Thyroid gland (tissue), 4 donors: ENCODE measurements around the gene TSFM. TPM values are rescaled to one million over a fixed set of nuclear protein-coding genes. Genes with fewer than 3 reads are reported as not detected.

Source experiments
- DNase-seq, 2 donors: peaks; one replicate each; pipeline ENCODE4 v3.0.0-alpha.2; 2019
- H3K27ac ChIP-seq, 3 donors: fragments of 200-600 bp; sonication (generic); 1 replicate in 2 of 3; 2 replicates in 1 of 3; pipeline ENCODE4 v1.5.1; 2016 to 2019; ENCODE audit warnings: mild to moderate bottlenecking in 1 of 3, moderate library complexity in 1 of 3
- H3K27me3 ChIP-seq: fragments of 200-600 bp; sonication (generic); one replicate; pipeline ENCODE4 v1.5.1; 2019
- H3K36me3 ChIP-seq, 2 donors: fragments of 200-600 bp; sonication (generic); one replicate each; pipeline ENCODE4 v1.5.1; 2016 to 2019
- H3K4me1 ChIP-seq, 2 donors: fragments of 200-600 bp; sonication (generic); one replicate each; pipeline ENCODE4 v1.5.1; 2017 to 2019
- H3K4me3 ChIP-seq, 3 donors: fragments of 200-600 bp; sonication (generic); replicated peaks in 1 of 3; 1 replicate in 2 of 3; 2 replicates in 1 of 3; pipeline ENCODE4 v1.5.1; 2016; ENCODE audit warnings: mild to moderate bottlenecking in 1 of 3
- H3K9me3 ChIP-seq: fragments of 200-600 bp; sonication (generic); one replicate; pipeline ENCODE4 v1.5.1; 2017
- POLR2A ChIP-seq, 2 donors: fragments of 450-650 bp; IDR thresholded peaks; one replicate each; pipeline ENCODE4 v1.6.1; 2017; ENCODE audit warnings: antibody characterized with exemption in 2 of 2, mild to moderate bottlenecking in 2 of 2, moderate library complexity in 1 of 2
- WGBS, 2 donors: methylation state at CpG; one replicate each; pipeline ENCODE4 v1.1.5; 2017; 5-methylcytosine and 5-hydroxymethylcytosine counted together
- intact Hi-C: fragments of 100-400 bp; cut with DNase I; formaldehyde crosslinking; loops from one replicate; pipeline ENCODE4 v1.15.1; 2023
- total RNA-seq, 4 donors: library from RNA; depleted of rRNA; stranded (reverse); fragments of >200 nt; gene quantifications; one replicate each; pipeline ENCODE4 v1.2.3, GENCODE V29; 2016
- TF ChIP-seq, protein P1 (sequence below), 6 experiments: fragments of 200-600 bp in 3 of 6; fragments of 450-650 bp in 3 of 6; sonication (generic) in 3 of 6; IDR thresholded peaks; one replicate each; pipeline ENCODE4 v1.5.1; 2016 to 2019; ENCODE audit warnings: antibody characterized with exemption in 6 of 6, mild to moderate bottlenecking in 2 of 6, inconsistent platforms in 1 of 6, moderate library complexity in 1 of 6

The TSFM gene
- total RNA-seq, 4 donors from 2014 or later = 19.4 to 32.0 (median 25.5) TPM

DNA sequence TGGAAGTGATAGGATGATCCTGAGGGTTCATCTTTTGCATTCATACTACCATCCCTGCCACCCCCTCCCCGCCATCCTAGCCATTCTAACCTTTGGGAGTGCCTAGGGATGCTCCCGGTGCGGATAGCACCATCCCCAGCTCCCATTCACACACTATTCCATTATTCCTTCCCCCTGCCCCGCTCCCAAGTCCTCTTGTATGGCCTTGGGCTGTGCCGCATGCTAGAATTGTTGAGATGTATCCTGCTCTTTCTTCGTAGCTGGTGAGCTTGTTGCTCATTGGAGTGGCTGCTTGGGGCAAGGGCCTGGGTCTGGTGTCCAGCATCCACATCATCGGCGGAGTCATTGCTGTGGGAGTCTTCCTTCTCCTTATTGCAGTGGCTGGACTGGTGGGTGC is 37.1 kb upstream of the TSFM start:
- WGBS, 2 donors = 39% methylated on average over 8 of the region's 8 CpGs
- peaks cover 0 to 10% of the 10 kb centered on the region in 2 donors for H3K4me1 ChIP-seq
- H3K36me3 ChIP-seq = peaks cover 25 to 27% of the 10 kb centered on the region in 2 donors
- intact Hi-C loops = no loop called here
- TF ChIP-seq, protein P1, sequence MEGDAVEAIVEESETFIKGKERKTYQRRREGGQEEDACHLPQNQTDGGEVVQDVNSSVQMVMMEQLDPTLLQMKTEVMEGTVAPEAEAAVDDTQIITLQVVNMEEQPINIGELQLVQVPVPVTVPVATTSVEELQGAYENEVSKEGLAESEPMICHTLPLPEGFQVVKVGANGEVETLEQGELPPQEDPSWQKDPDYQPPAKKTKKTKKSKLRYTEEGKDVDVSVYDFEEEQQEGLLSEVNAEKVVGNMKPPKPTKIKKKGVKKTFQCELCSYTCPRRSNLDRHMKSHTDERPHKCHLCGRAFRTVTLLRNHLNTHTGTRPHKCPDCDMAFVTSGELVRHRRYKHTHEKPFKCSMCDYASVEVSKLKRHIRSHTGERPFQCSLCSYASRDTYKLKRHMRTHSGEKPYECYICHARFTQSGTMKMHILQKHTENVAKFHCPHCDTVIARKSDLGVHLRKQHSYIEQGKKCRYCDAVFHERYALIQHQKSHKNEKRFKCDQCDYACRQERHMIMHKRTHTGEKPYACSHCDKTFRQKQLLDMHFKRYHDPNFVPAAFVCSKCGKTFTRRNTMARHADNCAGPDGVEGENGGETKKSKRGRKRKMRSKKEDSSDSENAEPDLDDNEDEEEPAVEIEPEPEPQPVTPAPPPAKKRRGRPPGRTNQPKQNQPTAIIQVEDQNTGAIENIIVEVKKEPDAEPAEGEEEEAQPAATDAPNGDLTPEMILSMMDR (IDR thresholded peaks at IDR 0.05) = no peak
- no peak for TF ChIP-seq POLR2A (IDR thresholded peaks at IDR 0.05)
- no peak for DNase-seq
- no peaks in the 10 kb centered on the region for H3K27me3 ChIP-seq
- H3K4me3 ChIP-seq = peak overlapping the region; percentile 54 to 88 (median 76)
- no peaks in the 10 kb centered on the region for H3K9me3 ChIP-seq
- H3K27ac ChIP-seq = peak overlapping the region; percentile 94 to 96 (median 95)

- Histone ChIP-seq H3K9me3 (no peaks in the 10 kb centered on the region), H3K36me3 (peaks cover 25 to 28% of the 10 kb centered on the region in 2 donors), H3K27me3 (no peaks in the 10 kb centered on the region), H3K4me1 (peaks cover 3 to 13% of the 10 kb centered on the region in 2 donors), H3K27ac (no peak overlapping the region), H3K4me3 (peak overlapping the region in 1 of 3 donors; percentile 88)
- TF ChIP-seq, protein P1 (IDR thresholded peaks at IDR 0.05) = no peak
- no peak for TF ChIP-seq POLR2A (IDR thresholded peaks at IDR 0.05)
- DNase-seq = no peak
- 89 to 92% methylated on average over 3 of the region's 3 CpGs for WGBS, 2 donors
- intact Hi-C loops = no loop called here
Observed at GRCh38 chr12:57746025-57746424, 36.6 kb upstream of the TSFM start.

DNA sequence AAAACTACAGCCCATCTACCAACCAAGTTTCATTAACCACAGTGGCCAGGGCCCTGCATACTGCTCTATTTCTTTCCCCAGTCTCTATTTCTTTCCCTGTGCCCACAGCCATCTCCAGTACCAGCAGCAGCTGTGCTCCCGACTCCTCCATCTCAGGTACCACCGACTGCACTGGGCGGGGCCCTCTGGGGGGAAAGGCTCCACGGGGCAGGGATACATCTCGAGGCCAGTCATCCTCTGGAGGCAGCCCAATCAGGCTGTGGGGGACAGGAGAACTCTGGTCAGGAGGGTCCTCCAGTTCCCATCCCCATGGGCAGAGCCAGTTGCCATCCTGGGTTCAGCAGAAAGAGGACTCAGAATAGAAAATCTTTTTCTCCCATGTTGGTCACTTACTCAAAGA is 33.5 kb upstream of the TSFM start:
- intact Hi-C loops = no loop called here
- Histone ChIP-seq H3K9me3 (no peaks in the 10 kb centered on the region), H3K36me3 (peaks cover 25 to 28% of the 10 kb centered on the region in 2 donors), H3K4me1 (peaks cover 9 to 32% of the 10 kb centered on the region in 2 donors), H3K4me3 (no peak overlapping the region), H3K27me3 (no peaks in the 10 kb centered on the region), H3K27ac (no peak overlapping the region)
- TF ChIP-seq, protein P1 (IDR thresholded peaks at IDR 0.05) = no peak
- no peak for TF ChIP-seq POLR2A (IDR thresholded peaks at IDR 0.05)
- no peak for DNase-seq
- WGBS, 2 donors = 94 to 95% methylated on average over 5 of the region's 5 CpGs

DNA sequence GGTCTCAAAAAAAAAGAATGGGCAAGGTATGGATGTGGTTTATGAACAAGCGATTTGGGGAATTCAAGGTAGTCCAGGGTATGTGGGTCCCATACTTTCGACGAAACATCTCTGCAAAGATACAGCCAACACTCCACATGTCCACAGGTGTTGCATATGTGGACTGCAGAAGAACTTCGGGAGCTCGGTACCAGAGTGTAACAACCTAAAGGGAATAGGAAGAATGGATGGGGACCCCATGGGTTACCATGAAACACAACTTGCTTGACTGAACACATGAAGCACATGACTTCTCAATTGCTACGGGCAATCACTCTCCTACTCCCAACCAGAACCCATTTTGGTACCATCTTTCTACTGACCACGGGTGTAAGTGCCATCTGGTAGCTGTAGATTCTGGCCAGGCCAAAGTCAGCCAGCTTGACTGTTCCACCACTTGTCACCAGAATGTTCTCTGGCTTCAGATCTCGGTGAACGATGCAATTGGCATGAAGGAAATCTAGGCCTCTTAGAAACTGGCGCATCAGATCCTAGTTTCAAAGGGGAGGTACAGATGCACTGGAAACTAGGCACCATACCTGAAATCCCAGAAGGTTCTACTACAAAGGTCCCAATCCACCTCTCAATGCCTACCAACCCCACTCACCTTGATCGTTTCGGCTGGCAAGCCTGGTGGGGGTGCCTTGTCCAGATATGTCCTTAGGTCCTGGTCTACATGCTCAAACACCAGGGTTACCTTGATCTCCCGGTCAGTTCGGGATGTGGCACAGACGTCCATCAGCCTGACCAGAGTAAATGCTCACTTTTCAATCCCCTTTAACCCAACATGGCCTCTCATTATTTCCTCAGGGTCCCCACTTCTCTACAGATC is 31.8 kb upstream of the TSFM start:
- TF ChIP-seq POLR2A (IDR thresholded peaks at IDR 0.05) = no peak
- no peak for DNase-seq
- peaks cover 13 to 31% of the 10 kb centered on the region in 2 donors for H3K4me1 ChIP-seq
- H3K4me3 ChIP-seq = peak overlapping the region in 1 of 3 donors; percentile 68
- H3K27me3 ChIP-seq = no peaks in the 10 kb centered on the region
- WGBS, 2 donors = 91 to 92% methylated on average over 15 of the region's 15 CpGs
- H3K36me3 ChIP-seq = peaks cover 25 to 28% of the 10 kb centered on the region in 2 donors
- H3K9me3 ChIP-seq = no peaks in the 10 kb centered on the region
- intact Hi-C loops = no loop called here
- peak overlapping the region in 1 of 3 donors; percentile 84 for H3K27ac ChIP-seq

DNA sequence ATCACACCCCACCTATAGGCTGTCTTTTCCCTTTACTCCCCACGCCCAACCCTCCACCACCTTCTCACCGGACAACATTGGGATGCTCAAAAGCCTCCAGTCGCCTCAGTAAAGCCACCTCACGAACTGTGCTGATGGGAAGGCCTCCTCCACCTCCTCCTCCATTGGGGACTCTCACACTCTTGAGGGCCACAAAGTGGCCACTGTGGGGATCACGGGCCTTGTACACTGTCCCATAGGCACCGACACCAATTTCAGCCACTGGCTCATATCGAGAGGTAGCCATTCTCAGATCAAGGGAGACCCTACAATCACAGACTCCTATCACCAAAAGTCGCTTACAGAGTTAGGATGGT is 31.2 kb upstream of the TSFM start:
- WGBS, 2 donors = 8 to 15% methylated on average over 8 of the region's 8 CpGs
- no peak for DNase-seq
- Histone ChIP-seq H3K36me3 (peaks cover 25 to 28% of the 10 kb centered on the region in 2 donors), H3K9me3 (no peaks in the 10 kb centered on the region), H3K27ac (peak overlapping the region in 2 of 3 donors; percentile 84), H3K27me3 (no peaks in the 10 kb centered on the region), H3K4me3 (peak overlapping the region in 2 of 3 donors; percentile 68 to 71), H3K4me1 (peaks cover 19 to 35% of the 10 kb centered on the region in 2 donors)
- no peak for TF ChIP-seq POLR2A (IDR thresholded peaks at IDR 0.05)
- TF ChIP-seq, protein P1 (IDR thresholded peaks at IDR 0.05) = no peak
- intact Hi-C loops = no loop called here
